HEK293 (cell line): ENCODE data around the gene SRRM2.

Source experiments
- CTCF ChIA-PET: fragments of 350-600 bp; formaldehyde crosslinking; extraction: SDS; loops from one replicate; lab custom pipeline; 2021; ENCODE audit warnings: antibody characterized with exemption; lab: Yijun Ruan, JAX
- POLR2A ChIA-PET: fragments of 300-600 bp; formaldehyde crosslinking; extraction: SDS; loops from one replicate; lab custom pipeline; 2020; ENCODE audit warnings: antibody characterized with exemption, inconsistent platforms; lab: Yijun Ruan, JAX
- H3K27ac ChIP-seq: fragments of 200-500 bp; sonication (Bioruptor generic); 2 replicates; pipeline ENCODE4 v1.5.1; 2014; ENCODE audit warnings: low read depth, low read length, control low read depth, inconsistent platforms; ENCODE audit errors: extremely low read depth
- H3K36me3 ChIP-seq, 2 experiments: fragments of 200-500 bp in 1 of 2; sonication (Bioruptor generic) in 1 of 2; 1 replicate in 1 of 2; 2 replicates in 1 of 2; pipeline ENCODE4 v1.5.1; 2014 to 2017; ENCODE audit warnings: inconsistent platforms in 2 of 2, low read length in 2 of 2; ENCODE audit not compliant: control insufficient read depth in 2 of 2, insufficient read depth in 1 of 2
- H3K4me1 ChIP-seq: fragments of 200-500 bp; sonication (Bioruptor generic); 2 replicates; pipeline ENCODE4 v1.5.1; 2014; ENCODE audit warnings: mild to moderate bottlenecking, low read length, inconsistent platforms; ENCODE audit not compliant: control insufficient read depth, insufficient read depth
- H3K4me3 ChIP-seq: 2 replicates; pipeline ENCODE4 v1.5.1; 2011; ENCODE audit warnings: low read depth, mild to moderate bottlenecking, control low read depth, low read length, moderate library complexity
- H3K9me3 ChIP-seq: fragments of 200-500 bp; sonication (Bioruptor generic); 2 replicates; pipeline ENCODE4 v1.5.1; 2014; ENCODE audit warnings: low read depth, low read length, inconsistent platforms; ENCODE audit not compliant: control insufficient read depth, insufficient read depth
- AEBP2 ChIP-seq: fragments of 450-650 bp; formaldehyde crosslinking; IDR thresholded peaks from 2 replicates; pipeline ENCODE4 v1.5.1; 2016; ENCODE audit warnings: missing biosample characterization, missing genetic modification characterization, borderline replicate concordance
- BCL11A ChIP-seq: fragments of 450-650 bp; formaldehyde crosslinking; IDR thresholded peaks from 2 replicates; pipeline ENCODE4 v1.5.1; 2016; ENCODE audit warnings: low read depth, missing biosample characterization, missing genetic modification characterization
- BCL11B ChIP-seq: fragments of 450-650 bp; formaldehyde crosslinking; IDR thresholded peaks from 2 replicates; pipeline ENCODE4 v1.5.1; 2016; ENCODE audit warnings: low read depth, missing biosample characterization, missing genetic modification characterization
- CTCF ChIP-seq: fragments of 450-650 bp; formaldehyde crosslinking; IDR thresholded peaks from 2 replicates; pipeline ENCODE4 v1.5.1; 2016; ENCODE audit warnings: missing biosample characterization, missing genetic modification characterization
- GLIS1 ChIP-seq: fragments of 450-650 bp; formaldehyde crosslinking; IDR thresholded peaks from 2 replicates; pipeline ENCODE4 v1.5.1; 2016; ENCODE audit warnings: missing biosample characterization, missing genetic modification characterization
- HIC1 ChIP-seq: fragments of 450-650 bp; formaldehyde crosslinking; IDR thresholded peaks from 2 replicates; pipeline ENCODE4 v1.5.1; 2016; ENCODE audit warnings: missing biosample characterization, missing genetic modification characterization
- REST ChIP-seq: fragments of 450-650 bp; formaldehyde crosslinking; IDR thresholded peaks from 2 replicates; pipeline ENCODE4 v1.5.1; 2016; ENCODE audit warnings: missing biosample characterization, missing genetic modification characterization
- SALL2 ChIP-seq: fragments of 450-650 bp; formaldehyde crosslinking; IDR thresholded peaks from 2 replicates; pipeline ENCODE4 v1.5.0; 2017; ENCODE audit warnings: missing biosample characterization, mild to moderate bottlenecking, missing genetic modification characterization, borderline replicate concordance
- ZBTB17 ChIP-seq: fragments of 450-650 bp; formaldehyde crosslinking; IDR thresholded peaks from 2 replicates; pipeline ENCODE4 v1.5.1; 2016; ENCODE audit warnings: missing biosample characterization, missing genetic modification characterization
- ZNF133 ChIP-seq: fragments of 450-650 bp; formaldehyde crosslinking; IDR thresholded peaks from 2 replicates; pipeline ENCODE4 v1.5.1; 2016; ENCODE audit warnings: missing biosample characterization, missing genetic modification characterization
- ZNF394 ChIP-seq: fragments of 450-650 bp; formaldehyde crosslinking; IDR thresholded peaks from 2 replicates; pipeline ENCODE4 v1.5.1; 2016; ENCODE audit warnings: missing biosample characterization, missing genetic modification characterization, mild to moderate bottlenecking, moderate library complexity, borderline replicate concordance
- ZNF398 ChIP-seq: fragments of 450-650 bp; formaldehyde crosslinking; IDR thresholded peaks from 2 replicates; pipeline ENCODE4 v1.5.1; 2017; ENCODE audit warnings: missing biosample characterization, missing genetic modification characterization
- ZNF660 ChIP-seq: fragments of 450-650 bp; IDR thresholded peaks from 2 replicates; pipeline ENCODE4 v1.5.1; 2018; ENCODE audit warnings: missing biosample characterization, mild to moderate bottlenecking, missing genetic modification characterization
- ZNF664 ChIP-seq: fragments of 450-650 bp; formaldehyde crosslinking; IDR thresholded peaks from 2 replicates; pipeline ENCODE4 v1.5.1; 2016; ENCODE audit warnings: missing biosample characterization, missing genetic modification characterization
- ZNF785 ChIP-seq: fragments of 450-650 bp; formaldehyde crosslinking; IDR thresholded peaks from 2 replicates; pipeline ENCODE4 v1.5.1; 2016; ENCODE audit warnings: missing biosample characterization, missing genetic modification characterization
- ZNF791 ChIP-seq: fragments of 450-650 bp; formaldehyde crosslinking; IDR thresholded peaks from 2 replicates; pipeline ENCODE4 v1.5.1; 2016; ENCODE audit warnings: missing biosample characterization, missing genetic modification characterization

The SRRM2 gene

GRCh38 chr16:2785101-2785991 is 32.9 kb downstream of the SRRM2 start:
- TF ChIP-seq CTCF (tag by site-specific recombination) (peak; percentile 38), HIC1 (tag by site-specific recombination) (no peak), ZNF394 (no peak)
- H3K4me3 ChIP-seq, result no peak overlapping the region
- ChIA-PET CTCF (interaction anchor here (0.7 to 1.1 kb wide), 2 partner anchors 87 to 274 kb away, joined by 3 to 4 read pairs; no protein-coding TSS in a partner anchor), POLR2A (interaction anchor here (0.6 kb wide), 1 partner anchor 975 kb away, joined by 4 read pairs; no protein-coding TSS in a partner anchor)
- no peaks in the 10 kb centered on the region for H3K9me3 ChIP-seq
- H3K36me3 ChIP-seq, result no peaks in the 10 kb centered on the region
- H3K27ac ChIP-seq, result no peak overlapping the region
- no peaks in the 10 kb centered on the region for H3K4me1 ChIP-seq

GRCh38 chr16:2786061-2786825 is 33.8 kb downstream of the SRRM2 start:
- H3K4me3 ChIP-seq, result no peak overlapping the region
- H3K9me3 ChIP-seq, result no peaks in the 10 kb centered on the region
- ChIA-PET CTCF (no interaction called here), POLR2A (no interaction called here)
- no peak overlapping the region for H3K27ac ChIP-seq
- H3K4me1 ChIP-seq, result no peaks in the 10 kb centered on the region
- no peaks in the 10 kb centered on the region for H3K36me3 ChIP-seq
- TF ChIP-seq ZNF133, result no peak
- TF ChIP-seq ZNF791 (tag by site-specific recombination), result no peak
- no peak for TF ChIP-seq BCL11A
- TF ChIP-seq ZNF398 (tag by site-specific recombination), result 0 out of 2 replicates have a peak, but pooled peaks have one; percentile 34
- TF ChIP-seq ZBTB17 (tag by site-specific recombination), result 0 out of 2 replicates have a peak, but pooled peaks have one; percentile 26
- TF ChIP-seq AEBP2, result no peak
- TF ChIP-seq REST (tag by site-specific recombination), result no peak
- TF ChIP-seq ZNF664 (tag by site-specific recombination), result peak; percentile 90; the same call in 1 of the 2 replicates
- peak; percentile 62; the same call in 1 of the 2 replicates for TF ChIP-seq HIC1 (tag by site-specific recombination)
- TF ChIP-seq ZNF785 (tag by site-specific recombination), result no peak
- no peak for TF ChIP-seq SALL2 (tag by site-specific recombination)
- no peak for TF ChIP-seq BCL11B
- TF ChIP-seq GLIS1 (tag by site-specific recombination), result peak; percentile 27
- TF ChIP-seq ZNF660 (tag by site-specific recombination), result no peak
